ENCODE data around the gene ZNF593OS.

Gene ZNF593OS

GRCh38 chr1:26169669-26170471 lies 1.8 kb downstream of the ZNF593OS start, which contains the start of gene ZNF593:
Gene ZNF593, plus strand, starts transcription at chr1:26169908. Its CDS starts 76 bp downstream, at chr1:26169984.
- peaks cover 11% of the 10 kb centered on the region for H3K4me1 ChIP-seq (ENCODE audit: insufficient read depth, low read length)
- H3K36me3 ChIP-seq (ENCODE audit: insufficient read depth, low read length): no peaks in the 10 kb centered on the region
- no peaks in the 10 kb centered on the region for H3K9me3 ChIP-seq (ENCODE audit: control insufficient read depth, insufficient read depth, low read length)
- peak within 1 kb of the TSS; percentile 98 for H3K9ac ChIP-seq (ENCODE audit: low read depth, low read length)

DNA sequence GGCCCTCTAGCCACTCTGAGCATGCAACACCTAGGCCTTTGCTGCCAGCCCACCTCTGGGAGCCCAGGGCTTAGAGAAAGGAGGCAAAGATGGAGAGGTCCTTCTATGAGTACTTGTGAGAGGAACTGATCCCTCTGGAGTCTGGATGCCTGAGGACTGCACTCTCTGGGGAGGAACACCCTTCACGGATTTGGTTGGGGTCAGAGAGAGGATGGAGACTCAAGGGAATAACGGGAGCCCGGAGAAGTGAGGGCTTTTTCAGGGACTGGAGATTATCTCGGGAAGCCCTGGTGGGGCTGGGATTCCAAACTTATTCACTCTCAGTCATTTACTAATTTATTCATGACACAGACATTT lies 2.5 kb downstream of the ZNF593OS start:
- H3K9me3 ChIP-seq (ENCODE audit: control insufficient read depth, insufficient read depth, low read length): no peaks in the 10 kb centered on the region
- H3K4me1 ChIP-seq (ENCODE audit: insufficient read depth, low read length): peaks cover 11% of the 10 kb centered on the region
- no peak overlapping the region; the same call in 1 of the 2 replicates for H3K9ac ChIP-seq (ENCODE audit: low read depth, low read length)

GRCh38 chr1:26168410-26169197 lies 3.0 kb downstream of the ZNF593OS start, which contains the start of gene C1orf232:
Gene C1orf232, minus strand, starts transcription at chr1:26168963. Its CDS starts 464 bp downstream, at chr1:26168499.
- H3K9me3 ChIP-seq (ENCODE audit: control insufficient read depth, insufficient read depth, low read length): no peaks in the 10 kb centered on the region
- peak within 1 kb of the TSS; percentile 98 for H3K9ac ChIP-seq (ENCODE audit: low read depth, low read length)
- no peaks in the 10 kb centered on the region for H3K36me3 ChIP-seq (ENCODE audit: insufficient read depth, low read length)
- H3K4me1 ChIP-seq (ENCODE audit: insufficient read depth, low read length): peaks cover 11% of the 10 kb centered on the region

More for the DNA sequence above, 2.5 kb downstream of the ZNF593OS start:
- H3K36me3 ChIP-seq (ENCODE audit: insufficient read depth, low read length): no peaks in the 10 kb centered on the region

DNA sequence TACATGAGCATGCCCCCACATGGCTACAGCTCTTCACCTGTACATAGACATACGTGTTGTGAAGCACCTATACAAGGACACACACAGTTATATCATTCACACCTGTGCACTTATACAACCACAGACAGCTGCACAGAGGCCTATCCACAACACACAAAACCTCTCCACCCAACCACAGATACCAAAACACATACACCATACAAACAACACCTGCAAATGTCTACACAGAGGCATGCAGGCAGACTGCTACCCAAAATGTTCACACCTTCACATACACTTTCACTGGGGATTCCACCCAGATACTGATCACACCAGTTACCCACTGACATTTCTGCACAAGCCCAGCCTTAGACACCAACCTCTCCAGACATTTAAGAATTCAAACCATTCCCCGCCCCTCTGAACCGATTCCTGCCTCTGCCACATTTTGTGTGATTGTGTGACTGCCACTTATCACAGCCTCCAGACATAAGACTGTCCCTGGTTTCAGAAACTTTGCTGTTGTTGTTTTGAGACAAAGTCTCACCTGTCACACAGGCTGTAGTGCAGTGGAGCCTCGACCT lies 4.8 kb downstream of the ZNF593OS start:
- H3K9ac ChIP-seq (ENCODE audit: low read depth, low read length): no peak overlapping the region
- H3K9me3 ChIP-seq (ENCODE audit: control insufficient read depth, insufficient read depth, low read length): no peaks in the 10 kb centered on the region
- H3K4me1 ChIP-seq (ENCODE audit: insufficient read depth, low read length): peaks cover 11% of the 10 kb centered on the region
- H3K36me3 ChIP-seq (ENCODE audit: insufficient read depth, low read length): no peaks in the 10 kb centered on the region

DNA sequence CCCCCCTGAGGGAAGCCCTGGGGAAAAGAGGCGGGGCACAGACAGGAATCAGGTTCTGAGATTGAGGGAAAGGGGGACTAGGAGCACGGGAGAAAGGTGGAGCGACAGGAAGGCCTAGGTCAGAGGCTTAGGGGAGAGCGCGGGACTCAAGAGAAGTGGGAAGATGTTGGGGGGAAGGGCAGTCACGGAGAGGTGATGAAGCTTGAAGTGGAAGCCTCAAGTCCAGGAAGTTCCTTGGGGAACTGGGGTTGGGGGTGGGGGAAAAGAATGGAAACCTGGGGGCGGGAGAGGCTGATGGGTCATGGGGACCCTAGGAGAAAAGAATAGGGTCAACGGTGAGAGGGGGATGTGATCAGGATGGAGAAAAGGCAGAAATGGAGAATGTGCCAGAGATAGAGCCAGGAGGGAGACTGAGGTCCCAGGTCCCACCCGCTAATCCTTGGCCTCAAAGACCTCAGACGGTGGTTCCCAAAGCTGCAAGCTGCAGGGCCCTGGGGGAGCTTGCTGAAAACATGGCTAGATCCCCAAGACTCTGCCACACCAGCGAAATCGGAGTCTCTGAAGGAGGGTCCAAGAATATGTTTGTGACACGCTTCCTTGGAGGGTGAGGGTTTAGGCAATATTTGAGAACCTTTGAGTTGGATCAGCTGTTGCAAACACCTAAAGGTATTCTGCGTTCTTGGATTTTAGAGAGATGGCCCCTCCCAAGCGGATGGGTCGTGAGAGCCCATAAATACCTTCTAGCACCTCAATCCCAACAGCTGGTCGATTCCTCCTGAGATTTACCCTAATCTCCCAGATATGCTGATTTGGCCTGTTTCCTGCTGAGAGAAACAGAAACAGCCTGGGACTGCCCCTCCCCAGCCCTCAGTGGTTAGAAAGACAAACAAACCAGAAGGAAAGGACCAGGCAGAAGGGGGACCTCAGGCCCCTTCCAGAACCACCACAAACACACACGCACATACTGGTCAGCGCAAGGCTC lies 6.5 kb downstream of the ZNF593OS start:
- H3K9me3 ChIP-seq (ENCODE audit: control insufficient read depth, insufficient read depth, low read length): no peaks in the 10 kb centered on the region
- H3K9ac ChIP-seq (ENCODE audit: low read depth, low read length): peak overlapping the region; percentile 46
- no peaks in the 10 kb centered on the region for H3K36me3 ChIP-seq (ENCODE audit: insufficient read depth, low read length)
- peaks cover 19% of the 10 kb centered on the region for H3K4me1 ChIP-seq (ENCODE audit: insufficient read depth, low read length)

DNA sequence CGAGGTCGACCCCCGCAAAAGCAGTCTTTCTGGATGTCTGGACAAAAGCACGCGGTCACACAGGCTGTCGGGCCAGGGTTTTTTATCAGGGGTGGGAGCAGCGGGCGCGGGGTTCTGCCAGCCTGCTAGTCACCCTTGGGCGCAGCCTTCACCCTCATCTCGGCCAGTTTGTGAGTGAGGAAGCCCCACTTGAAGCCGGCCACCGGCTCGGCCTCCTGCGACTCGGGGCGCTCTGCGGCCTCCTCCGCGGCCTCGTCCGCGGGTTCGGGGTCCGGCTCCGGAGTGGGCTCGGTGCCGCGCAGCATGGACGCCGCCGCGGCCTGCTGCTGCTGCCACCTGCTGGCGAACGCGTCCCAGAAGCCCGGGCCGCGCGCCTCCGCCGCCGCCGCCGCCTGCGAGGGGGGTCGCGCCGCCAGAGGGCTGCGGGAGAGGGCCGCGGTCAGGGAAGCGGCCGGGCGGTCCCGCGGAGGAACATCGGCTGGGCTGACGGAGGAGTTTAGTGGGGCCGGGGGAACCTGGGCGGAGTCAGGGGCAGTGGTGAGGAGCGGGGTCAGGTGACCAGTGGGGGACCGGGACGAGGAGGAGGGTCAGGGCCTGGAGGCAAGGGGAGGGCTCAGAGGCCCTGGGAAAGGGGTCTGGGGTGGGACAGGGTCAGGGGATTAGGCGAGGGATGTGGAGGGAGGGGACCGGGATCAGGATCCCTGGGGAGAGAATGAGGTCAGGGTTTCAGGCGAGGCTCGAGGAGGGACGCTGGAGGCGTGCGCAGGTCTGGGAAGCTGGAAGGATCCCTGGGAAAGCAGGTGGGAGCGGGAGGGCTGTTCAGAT lies 7.4 kb downstream of the ZNF593OS start:
- peak overlapping the region; percentile 46 for H3K9ac ChIP-seq (ENCODE audit: low read depth, low read length)
- no peaks in the 10 kb centered on the region for H3K9me3 ChIP-seq (ENCODE audit: control insufficient read depth, insufficient read depth, low read length)
- H3K4me1 ChIP-seq (ENCODE audit: insufficient read depth, low read length): peaks cover 22% of the 10 kb centered on the region
- H3K36me3 ChIP-seq (ENCODE audit: insufficient read depth, low read length): no peaks in the 10 kb centered on the region

DNA sequence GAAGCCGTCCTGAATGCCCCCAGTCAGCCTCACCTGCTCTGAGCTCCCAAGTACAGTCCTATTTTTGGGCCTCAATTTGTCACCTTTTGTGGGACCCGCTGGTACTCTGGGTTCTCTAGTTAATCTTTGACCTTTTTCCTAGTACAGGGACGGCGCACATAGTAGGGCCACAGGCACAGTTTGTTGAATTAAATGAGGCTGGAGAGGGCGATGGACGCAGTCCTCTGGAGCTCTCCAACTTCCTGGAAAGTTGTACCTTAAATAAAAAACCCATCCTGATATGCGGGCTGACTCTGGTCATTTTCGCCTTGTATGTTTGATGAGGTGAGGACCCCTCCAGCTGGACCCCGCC lies 8.0 kb downstream of the ZNF593OS start:
- Histone ChIP-seq H3K36me3 (ENCODE audit: insufficient read depth, low read length) (no peaks in the 10 kb centered on the region), H3K4me1 (ENCODE audit: insufficient read depth, low read length) (peaks cover 27% of the 10 kb centered on the region), H3K9me3 (ENCODE audit: control insufficient read depth, insufficient read depth, low read length) (no peaks in the 10 kb centered on the region), H3K9ac (ENCODE audit: low read depth, low read length) (peak overlapping the region; percentile 46; the same call in 1 of the 2 replicates)

- H3K9me3 ChIP-seq (ENCODE audit: control insufficient read depth, insufficient read depth, low read length): no peaks in the 10 kb centered on the region
- no peaks in the 10 kb centered on the region for H3K36me3 ChIP-seq (ENCODE audit: insufficient read depth, low read length)
- H3K4me1 ChIP-seq (ENCODE audit: insufficient read depth, low read length): peaks cover 31% of the 10 kb centered on the region
- H3K9ac ChIP-seq (ENCODE audit: low read depth, low read length): peak overlapping the region; percentile 49
These were observed 9.4 kb downstream of the ZNF593OS start for GRCh38 chr1:26162220-26162709.

GRCh38 chr1:26161415-26162219 lies 10.0 kb downstream of the ZNF593OS start:
- Histone ChIP-seq H3K4me1 (ENCODE audit: insufficient read depth, low read length) (peaks cover 31% of the 10 kb centered on the region), H3K9me3 (ENCODE audit: control insufficient read depth, insufficient read depth, low read length) (no peaks in the 10 kb centered on the region), H3K9ac (ENCODE audit: low read depth, low read length) (peak overlapping the region; percentile 49)

DNA sequence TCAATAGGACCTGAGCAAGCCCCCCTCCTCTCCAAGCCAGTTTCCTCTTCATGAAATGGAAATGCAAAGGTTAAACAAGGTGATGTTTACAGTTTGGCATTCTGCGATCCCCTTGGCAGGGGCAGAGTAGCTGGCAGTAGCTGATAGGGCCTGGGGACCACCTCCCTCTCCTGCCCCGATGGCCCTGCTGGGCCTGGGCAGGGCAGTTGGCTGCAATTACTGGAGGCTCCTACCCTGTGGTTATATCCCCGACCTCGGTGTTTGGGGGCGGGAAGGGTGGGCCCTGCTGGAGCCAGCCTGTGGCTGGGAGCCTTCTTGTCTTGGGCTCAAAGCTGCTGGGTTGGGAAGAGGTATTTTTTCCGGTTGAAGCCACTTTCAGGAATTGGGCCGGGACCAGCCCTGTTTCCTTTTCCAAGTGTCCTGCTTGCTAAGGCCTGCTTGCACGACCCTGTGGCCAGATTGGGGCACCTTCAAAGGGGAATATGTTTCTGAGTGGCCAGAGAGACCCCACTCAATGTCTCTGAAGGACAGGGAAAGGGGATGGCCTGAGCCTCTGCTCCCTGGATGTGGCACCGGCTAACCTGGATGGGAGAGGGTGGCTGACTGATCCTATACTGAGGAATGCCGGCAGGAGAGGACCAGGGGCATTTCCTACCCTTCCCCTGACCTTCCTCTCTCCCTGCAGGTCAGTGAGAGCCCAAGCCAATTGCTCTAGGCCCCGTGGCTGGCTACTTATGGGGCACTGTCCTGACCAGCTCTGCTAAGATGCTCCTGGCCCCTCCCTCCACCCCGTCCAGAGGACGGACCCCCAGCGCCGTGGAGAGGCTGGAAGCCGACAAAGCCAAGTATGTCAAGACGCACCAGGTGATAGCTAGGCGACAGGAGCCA lies 10.9 kb downstream of the ZNF593OS start:
- peaks cover 28% of the 10 kb centered on the region for H3K4me1 ChIP-seq (ENCODE audit: insufficient read depth, low read length)
- peak overlapping the region; percentile 49; the same call in 1 of the 2 replicates for H3K9ac ChIP-seq (ENCODE audit: low read depth, low read length)
- no peaks in the 10 kb centered on the region for H3K9me3 ChIP-seq (ENCODE audit: control insufficient read depth, insufficient read depth, low read length)
- H3K36me3 ChIP-seq (ENCODE audit: insufficient read depth, low read length): no peaks in the 10 kb centered on the region

More at GRCh38 chr1:26161415-26162219, 10.0 kb downstream of the ZNF593OS start:
- H3K36me3 ChIP-seq (ENCODE audit: insufficient read depth, low read length): no peaks in the 10 kb centered on the region

- no peaks in the 10 kb centered on the region for H3K9me3 ChIP-seq (ENCODE audit: control insufficient read depth, insufficient read depth, low read length)
- H3K9ac ChIP-seq (ENCODE audit: low read depth, low read length): no peak overlapping the region
- no peaks in the 10 kb centered on the region for H3K36me3 ChIP-seq (ENCODE audit: insufficient read depth, low read length)
- H3K4me1 ChIP-seq (ENCODE audit: insufficient read depth, low read length): peaks cover 23% of the 10 kb centered on the region
These were observed 11.9 kb downstream of the ZNF593OS start for GRCh38 chr1:26159743-26160039.
